SK-N-SH treated with all-trans-retinoic acid at 6 μM for 48 hours (cell line): ENCODE data around the gene CELA1.

Source experiments
- ARNTL ChIP-seq: fragments of 450-650 bp; formaldehyde crosslinking; IDR thresholded peaks from 2 replicates; pipeline ENCODE4 v1.5.0; 2020; ENCODE audit warnings: low read depth, mild to moderate bottlenecking, moderate library complexity, borderline replicate concordance
- CSDC2 ChIP-seq: fragments of 250-450 bp; sonication (Bioruptor Pico); IDR thresholded peaks from 2 replicates; pipeline ENCODE4 v1.5.0; 2020; ENCODE audit warnings: mild to moderate bottlenecking, moderate library complexity
- PPARA ChIP-seq: fragments of 250-450 bp; sonication (Bioruptor Pico); IDR thresholded peaks from 2 replicates; pipeline ENCODE4 v1.5.0; 2020; ENCODE audit warnings: mild to moderate bottlenecking, borderline replicate concordance
- RARB ChIP-seq: fragments of 250-450 bp; sonication (Bioruptor Pico); IDR thresholded peaks from 2 replicates; pipeline ENCODE4 v1.8.0; 2021; ENCODE audit warnings: mild to moderate bottlenecking, moderate library complexity
- TOX ChIP-seq: fragments of 250-450 bp; sonication (Bioruptor Pico); IDR thresholded peaks from 2 replicates; pipeline ENCODE4 v1.8.0; 2021; ENCODE audit warnings: mild to moderate bottlenecking, moderate library complexity, borderline replicate concordance
- ZFP3 ChIP-seq: fragments of 250-450 bp; sonication (Bioruptor Pico); IDR thresholded peaks from 2 replicates; pipeline ENCODE4 v1.5.0; 2020; ENCODE audit warnings: mild to moderate bottlenecking, moderate library complexity
- ZFP30 ChIP-seq: fragments of 450-650 bp; formaldehyde crosslinking; IDR thresholded peaks from 2 replicates; pipeline ENCODE4 v1.5.0; 2022; ENCODE audit warnings: mild to moderate bottlenecking, moderate library complexity
- TF ChIP-seq, protein P1 (sequence below): fragments of 250-450 bp; sonication (Bioruptor Pico); IDR thresholded peaks from 2 replicates; pipeline ENCODE4 v1.8.0; 2020; ENCODE audit warnings: mild to moderate bottlenecking, moderate library complexity, borderline replicate concordance
- TF ChIP-seq, protein P2 (sequence below): fragments of 250-450 bp; sonication (Bioruptor Pico); IDR thresholded peaks from 2 replicates; pipeline ENCODE4 v1.5.1; 2020; ENCODE audit warnings: low read depth, mild to moderate bottlenecking, moderate library complexity

DNA sequence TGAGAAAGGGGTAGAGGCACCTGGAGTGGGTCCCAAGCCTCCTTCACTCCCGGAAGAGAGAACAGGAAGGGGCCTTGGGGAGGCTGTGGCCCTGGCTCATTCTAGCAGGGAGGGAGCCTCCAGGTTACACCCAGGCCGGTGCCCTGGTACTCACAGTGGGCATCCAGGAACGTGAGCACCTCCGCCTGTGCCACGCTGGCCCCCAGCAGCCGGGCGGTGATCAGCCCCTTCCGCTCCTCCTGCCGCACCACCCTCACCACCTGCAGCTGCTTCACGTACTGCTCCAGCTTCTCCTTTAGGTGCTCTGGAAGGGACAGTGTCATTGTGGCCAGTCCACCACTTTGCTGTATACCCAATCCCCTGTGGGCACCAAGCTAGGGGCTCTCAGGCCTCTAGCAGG lies 18.8 kb upstream of the CELA1 start:
- TF ChIP-seq ZFP3 (CRISPR knock-in tag) (no peak), CSDC2 (no peak), ZFP30 (no peak), RARB (CRISPR knock-in tag) (no peak), ARNTL (CRISPR knock-in tag) (no peak), TOX (no peak), PPARA (CRISPR knock-in tag) (no peak)
- TF ChIP-seq, protein P1, sequence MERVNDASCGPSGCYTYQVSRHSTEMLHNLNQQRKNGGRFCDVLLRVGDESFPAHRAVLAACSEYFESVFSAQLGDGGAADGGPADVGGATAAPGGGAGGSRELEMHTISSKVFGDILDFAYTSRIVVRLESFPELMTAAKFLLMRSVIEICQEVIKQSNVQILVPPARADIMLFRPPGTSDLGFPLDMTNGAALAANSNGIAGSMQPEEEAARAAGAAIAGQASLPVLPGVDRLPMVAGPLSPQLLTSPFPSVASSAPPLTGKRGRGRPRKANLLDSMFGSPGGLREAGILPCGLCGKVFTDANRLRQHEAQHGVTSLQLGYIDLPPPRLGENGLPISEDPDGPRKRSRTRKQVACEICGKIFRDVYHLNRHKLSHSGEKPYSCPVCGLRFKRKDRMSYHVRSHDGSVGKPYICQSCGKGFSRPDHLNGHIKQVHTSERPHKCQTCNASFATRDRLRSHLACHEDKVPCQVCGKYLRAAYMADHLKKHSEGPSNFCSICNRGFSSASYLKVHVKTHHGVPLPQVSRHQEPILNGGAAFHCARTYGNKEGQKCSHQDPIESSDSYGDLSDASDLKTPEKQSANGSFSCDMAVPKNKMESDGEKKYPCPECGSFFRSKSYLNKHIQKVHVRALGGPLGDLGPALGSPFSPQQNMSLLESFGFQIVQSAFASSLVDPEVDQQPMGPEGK (CRISPR knock-in tag): no peak
- TF ChIP-seq, protein P2, sequence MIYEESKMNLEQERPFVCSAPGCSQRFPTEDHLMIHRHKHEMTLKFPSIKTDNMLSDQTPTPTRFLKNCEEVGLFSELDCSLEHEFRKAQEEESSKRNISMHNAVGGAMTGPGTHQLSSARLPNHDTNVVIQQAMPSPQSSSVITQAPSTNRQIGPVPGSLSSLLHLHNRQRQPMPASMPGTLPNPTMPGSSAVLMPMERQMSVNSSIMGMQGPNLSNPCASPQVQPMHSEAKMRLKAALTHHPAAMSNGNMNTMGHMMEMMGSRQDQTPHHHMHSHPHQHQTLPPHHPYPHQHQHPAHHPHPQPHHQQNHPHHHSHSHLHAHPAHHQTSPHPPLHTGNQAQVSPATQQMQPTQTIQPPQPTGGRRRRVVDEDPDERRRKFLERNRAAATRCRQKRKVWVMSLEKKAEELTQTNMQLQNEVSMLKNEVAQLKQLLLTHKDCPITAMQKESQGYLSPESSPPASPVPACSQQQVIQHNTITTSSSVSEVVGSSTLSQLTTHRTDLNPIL: no peak
